HG03520 (cell line): Measurements from ENCODE around the gene SBNO2.
A peak's percentile ranks its signal among the peaks of the same experiment; 100 is the strongest.
"Not testable (repeated sequence)": the region's sequence is repeated elsewhere in the genome, so short reads cannot be mapped to it uniquely, and the experiment has no call there.

Experiments used
- ATAC-seq: cut with Tn5 transposase; IDR thresholded peaks from one replicate; pipeline ENCODE4 v1.9.1; 2021; ENCODE audit warnings: mild to moderate bottlenecking, moderate library complexity; ENCODE audit not compliant: unreplicated experiment

Gene SBNO2

DNA sequence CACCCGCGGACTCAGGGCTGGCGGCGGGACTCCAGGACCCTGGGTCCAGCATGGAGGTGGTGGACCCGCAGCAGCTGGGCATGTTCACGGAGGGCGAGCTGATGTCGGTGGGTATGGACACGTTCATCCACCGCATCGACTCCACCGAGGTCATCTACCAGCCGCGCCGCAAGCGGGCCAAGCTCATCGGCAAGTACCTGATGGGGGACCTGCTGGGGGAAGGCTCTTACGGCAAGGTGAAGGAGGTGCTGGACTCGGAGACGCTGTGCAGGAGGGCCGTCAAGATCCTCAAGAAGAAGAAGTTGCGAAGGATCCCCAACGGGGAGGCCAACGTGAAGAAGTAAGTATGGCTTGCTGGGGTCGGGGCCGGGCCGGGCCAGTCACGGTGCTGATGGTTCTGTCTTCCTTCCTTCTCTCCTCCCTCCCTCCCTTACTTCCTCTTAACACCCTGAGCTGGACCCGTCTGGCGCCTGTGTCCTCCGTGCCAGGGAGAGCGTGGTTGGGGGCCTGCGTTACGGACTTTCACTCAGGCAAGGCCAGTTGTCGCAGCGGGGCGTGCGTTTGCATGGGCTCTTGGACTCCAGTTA lies 32.9 kb upstream of the SBNO2 start:
- ATAC-seq: no peak

DNA sequence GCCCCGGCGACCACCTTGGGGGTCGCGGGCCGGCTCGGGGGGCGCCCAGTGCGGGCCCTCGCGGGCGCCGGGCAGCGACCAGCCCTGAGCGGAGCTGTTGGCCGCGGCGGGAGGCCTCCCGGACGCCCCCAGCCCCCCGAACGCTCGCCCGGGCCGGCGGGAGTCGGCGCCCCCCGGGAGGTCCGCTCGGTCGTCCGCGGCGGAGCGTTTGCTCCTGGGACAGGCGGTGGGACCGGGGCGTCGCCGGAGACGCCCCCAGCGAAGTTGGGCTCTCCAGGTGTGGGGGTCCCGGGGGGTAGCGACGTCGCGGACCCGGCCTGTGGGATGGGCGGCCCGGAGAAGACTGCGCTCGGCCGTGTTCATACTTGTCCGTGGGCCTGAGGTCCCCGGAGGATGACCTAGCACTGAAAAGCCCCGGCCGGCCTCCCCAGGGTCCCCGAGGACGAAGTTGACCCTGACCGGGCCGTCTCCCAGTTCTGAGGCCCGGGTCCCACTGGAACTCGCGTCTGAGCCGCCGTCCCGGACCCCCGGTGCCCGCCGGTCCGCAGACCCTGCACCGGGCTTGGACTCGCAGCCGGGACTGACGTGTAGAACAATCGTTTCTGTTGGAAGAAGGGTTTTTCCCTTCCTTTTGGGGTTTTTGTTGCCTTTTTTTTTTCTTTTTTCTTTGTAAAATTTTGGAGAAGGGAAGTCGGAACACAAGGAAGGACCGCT lies 32.2 kb upstream of the SBNO2 start:
- no peak for ATAC-seq

DNA sequence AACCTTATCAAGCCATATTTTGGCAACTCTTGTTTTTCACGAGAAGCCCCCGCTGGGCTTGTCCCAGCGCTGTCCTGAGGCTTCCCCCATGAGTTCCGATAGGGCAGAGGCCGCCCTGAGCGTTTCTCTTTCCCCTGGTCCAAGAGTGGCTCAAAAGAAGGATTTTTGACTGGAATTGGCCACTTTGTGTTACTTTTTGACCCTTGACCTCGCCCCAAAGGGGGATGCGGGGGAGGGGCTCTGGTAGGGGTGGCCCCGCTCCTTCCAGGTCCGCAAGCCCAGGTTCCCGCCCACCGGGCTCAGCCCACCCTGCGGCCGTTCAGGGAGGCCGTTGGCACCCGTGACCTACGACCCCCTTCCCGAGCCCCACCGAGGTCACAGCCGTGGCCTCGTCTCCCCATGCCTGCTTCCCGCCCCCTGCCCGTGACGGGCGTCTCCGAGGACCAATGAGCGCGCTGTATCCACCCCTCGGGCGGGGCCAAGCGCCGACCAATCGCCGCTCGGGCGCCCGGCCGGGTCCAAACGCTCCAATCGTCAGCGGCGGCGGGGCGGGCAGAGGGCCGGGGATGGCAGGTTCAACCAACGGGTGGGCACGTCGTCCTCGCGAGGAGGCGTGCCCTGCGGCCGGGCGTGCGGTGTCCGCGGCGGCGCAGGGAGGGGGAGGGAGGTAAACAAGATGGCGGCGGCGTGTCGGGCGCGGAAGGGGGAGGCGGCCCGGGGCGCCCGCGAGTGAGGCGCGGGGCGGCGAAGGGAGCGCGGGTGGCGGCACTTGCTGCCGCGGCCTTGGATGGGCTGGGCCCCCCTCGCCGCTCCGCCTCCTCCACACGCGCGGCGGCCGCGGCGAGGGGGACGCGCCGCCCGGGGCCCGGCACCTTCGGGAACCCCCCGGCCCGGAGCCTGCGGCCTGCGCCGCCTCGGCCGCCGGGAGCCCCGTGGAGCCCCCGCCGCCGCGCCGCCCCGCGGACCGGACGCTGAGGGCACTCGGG lies 31.3 kb upstream of the SBNO2 start, which contains the start of gene STK11:
Gene STK11, plus strand, starts transcription at position 665 of the 986 bp plus-strand sequence. CDS start 1,136 bp downstream, outside the sequence.
- peak; percentile 82 for ATAC-seq

DNA sequence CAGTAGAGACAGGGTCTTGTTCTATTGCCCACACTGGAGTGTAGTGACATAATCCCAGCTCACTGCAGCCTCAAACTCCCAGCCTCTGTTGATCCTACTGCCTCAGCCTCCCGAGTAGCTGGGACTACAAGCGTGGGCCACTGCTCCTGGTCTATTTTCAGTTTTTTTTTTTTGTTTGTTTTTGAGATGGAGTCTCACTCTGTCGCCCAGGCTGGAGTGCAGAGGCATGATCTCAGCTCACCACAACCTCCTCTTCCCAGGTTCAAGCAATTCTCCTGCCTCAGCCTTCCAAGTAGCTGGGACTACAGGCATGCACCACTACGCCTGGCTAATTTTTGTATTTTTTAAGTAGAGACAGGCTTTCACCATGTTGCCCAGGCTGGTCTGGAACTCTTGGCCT lies 26.5 kb upstream of the SBNO2 start:
- not testable (repeated sequence) for ATAC-seq

DNA sequence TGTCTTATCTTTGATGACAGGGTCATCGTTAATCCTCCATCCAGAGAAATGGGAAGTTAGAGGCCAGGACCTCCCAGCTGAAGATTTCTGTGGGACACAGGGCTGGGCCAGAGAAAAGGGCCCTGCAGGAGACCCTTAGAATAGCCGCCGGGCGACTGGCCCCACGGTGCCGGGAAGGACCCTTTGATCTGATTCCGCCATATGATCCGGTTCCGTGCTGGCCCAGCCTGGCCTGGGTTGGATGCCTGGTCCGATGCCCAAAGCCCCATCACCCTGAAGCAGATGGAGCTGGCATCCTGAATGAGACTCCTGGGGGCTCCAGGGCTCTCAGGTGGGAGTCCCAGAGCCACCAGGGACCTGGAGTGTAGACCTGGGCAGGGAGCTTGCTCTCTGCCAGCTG lies 25.5 kb upstream of the SBNO2 start:
- no peak for ATAC-seq

DNA sequence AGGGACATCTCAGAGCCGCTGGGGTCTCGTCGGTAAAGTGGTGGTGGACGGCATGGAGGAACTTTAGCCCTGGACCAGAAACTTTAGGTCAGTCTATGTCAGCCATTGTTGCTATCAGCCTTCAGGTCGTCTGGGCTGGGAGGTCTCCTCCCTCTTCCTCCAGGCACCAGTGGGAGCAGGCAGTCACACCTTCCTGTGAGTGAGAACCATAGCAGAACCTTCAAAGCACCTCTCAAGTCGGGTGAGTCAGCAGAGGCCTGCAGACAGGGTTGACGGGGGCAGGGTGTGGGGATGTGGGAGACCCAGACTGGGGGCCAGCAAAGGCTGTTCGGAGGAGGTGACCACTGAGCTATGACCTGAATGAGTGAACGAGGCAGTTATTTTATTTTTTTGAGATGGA lies 15.4 kb upstream of the SBNO2 start:
- ATAC-seq: no peak

DNA sequence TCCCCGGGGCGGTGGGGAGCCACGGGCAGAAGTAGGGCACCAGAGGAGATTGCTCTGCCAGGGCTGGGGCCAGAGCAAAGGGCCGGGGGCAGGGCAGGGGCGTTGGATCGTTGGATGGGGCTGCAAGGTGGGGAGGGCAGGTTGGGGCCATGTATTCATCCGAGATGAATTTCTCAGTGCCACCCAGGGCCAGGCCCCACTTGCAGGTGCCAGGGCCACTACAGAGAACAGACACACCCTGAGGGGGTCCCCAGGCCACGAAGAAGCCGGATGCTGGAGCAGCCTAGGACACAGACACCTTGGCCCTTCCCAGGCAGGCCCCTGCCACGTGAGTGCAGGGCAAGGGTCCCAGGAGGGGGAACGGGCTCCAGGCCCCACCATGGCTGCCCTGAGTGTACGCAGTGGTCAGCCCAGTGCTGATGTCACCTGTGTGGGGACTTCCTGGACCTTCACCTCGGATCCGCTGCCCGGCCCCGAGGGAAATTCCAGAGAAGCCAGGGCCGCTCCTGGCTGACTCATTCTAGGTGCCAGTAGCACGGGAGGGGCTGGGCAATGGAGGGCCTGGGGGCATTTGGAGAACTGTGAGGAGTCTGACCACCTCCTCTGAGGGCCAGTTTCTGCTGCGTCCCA lies 9.6 kb upstream of the SBNO2 start:
- no peak for ATAC-seq

DNA sequence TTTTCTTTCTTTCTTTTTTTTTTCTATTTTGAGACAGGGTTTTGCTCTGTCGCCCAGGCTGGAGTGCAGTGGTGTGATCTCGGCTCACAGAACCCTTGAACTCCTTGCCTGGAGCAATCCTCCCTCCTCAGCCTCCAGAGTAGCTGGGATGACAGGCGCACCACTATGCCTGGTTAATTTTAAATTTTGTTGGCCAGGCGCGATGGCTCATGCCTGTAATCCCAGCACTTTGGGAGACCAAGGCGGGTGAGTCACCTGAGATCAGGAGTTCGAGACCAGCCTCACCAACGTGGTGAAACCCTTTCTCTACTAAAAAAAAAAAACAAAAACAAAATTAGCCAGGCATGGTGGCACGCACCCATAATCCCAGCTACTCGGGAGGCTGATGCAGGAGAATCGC lies 8.7 kb upstream of the SBNO2 start:
- no peak for ATAC-seq

DNA sequence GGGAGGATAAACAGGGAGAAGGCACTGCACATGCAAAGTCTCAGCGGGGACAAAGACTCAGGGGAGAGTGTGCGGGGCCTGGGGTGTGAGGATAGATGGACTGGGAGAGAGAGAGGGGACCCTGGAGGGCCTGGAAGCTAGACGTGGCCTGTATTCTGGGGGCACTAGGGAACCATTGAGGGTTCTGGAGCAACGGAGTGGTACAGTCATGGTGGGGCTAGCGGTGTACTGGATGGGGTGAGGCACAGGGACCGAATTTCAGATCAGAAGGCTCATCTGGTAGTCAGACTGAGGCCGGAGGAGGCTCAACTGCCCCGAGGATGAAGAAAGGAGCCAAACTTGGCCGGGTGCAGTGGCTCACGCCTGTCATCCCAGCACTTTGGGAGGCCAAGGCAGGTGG lies 8.0 kb upstream of the SBNO2 start:
- ATAC-seq: no peak

DNA sequence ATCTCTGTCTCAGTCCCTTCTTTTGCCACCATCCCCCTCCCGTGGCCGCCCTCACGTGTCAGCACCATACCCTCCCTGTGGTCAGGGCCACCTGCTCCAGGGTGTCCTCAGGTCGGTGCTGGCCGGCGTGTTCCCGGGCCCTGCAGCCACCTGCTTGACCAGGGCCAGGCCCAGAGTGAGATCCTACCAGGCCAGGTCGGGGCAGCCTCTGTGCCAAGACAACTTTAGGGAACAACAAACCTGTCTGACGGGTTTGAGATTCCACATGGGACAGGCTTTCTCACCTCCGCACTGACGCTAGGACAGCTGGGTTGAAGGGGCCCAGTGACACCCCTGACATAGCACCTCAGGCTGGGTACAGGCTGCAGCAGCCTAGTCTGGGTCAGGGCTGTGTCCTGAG lies 7.5 kb upstream of the SBNO2 start:
- ATAC-seq: no peak

DNA sequence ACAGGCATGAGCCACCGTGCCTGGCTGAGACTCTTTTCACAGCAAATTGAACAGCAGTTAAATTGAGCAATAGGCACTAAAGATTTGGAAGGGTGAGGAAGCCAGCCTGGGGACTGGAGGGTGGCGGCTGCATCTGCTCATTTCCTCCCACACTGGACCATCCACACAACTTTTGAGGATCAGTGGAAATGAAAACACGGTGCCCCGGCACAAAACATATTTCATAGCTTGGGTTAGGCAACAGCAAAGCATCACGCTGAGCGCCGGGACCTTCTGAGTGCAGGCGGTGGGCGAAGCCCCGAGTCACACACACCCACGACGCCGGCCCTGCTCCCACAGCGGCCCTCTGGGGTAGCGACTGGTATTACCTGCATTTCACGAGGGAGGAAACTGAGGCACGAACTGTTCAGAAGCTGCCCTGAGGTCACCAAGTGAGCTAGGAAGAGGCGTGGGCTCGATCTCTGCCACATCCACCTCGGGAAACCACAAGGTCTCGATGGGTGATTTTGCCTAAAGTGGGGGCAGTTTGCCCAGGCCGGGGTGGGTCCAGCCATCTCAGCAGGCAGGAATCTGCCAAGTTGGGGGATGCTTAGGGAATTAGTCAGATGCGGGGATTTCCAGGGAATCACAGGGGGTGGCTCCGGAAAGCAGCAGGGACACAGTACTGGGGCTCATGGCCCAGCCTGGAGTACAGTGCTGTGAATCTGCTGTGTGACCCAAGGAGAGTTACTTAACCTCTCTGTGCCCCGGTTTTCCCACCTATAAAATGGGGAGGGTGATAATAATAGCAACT lies 3.5 kb upstream of the SBNO2 start:
- ATAC-seq: no peak

DNA sequence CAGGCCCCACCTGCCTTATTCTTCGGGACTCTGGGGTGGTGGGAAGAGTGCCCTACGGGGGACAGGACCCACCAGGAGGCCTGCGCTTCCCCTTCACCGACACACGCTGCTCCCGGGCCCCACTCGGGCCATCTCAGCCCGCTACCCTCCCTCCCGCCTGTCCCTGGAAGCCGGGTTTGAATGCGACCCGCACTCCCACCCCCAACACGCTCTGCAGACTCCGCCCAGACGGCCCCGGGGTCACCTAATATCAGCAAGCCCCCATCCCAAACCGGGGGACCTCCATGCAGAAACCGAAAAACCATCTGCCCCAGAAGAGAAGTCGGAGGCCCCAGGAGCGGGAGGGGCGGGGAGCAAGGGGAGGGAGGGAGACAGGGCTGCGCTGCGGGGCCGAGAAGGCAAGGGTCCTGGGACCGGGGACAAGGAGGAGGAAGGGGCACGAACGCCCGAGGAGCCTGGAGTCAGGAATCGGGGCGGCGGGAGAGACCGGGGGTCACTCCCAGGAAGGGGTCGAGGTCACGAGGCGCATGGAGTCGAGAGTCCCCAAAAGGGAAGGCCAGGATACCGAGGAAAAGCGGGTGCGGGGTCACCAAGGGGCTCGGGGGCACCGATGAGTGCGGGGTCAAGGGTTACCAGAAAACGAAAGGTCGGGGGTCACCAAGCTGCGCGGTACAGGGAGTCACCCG lies 766 bp downstream of the SBNO2 start:
- no peak for ATAC-seq

DNA sequence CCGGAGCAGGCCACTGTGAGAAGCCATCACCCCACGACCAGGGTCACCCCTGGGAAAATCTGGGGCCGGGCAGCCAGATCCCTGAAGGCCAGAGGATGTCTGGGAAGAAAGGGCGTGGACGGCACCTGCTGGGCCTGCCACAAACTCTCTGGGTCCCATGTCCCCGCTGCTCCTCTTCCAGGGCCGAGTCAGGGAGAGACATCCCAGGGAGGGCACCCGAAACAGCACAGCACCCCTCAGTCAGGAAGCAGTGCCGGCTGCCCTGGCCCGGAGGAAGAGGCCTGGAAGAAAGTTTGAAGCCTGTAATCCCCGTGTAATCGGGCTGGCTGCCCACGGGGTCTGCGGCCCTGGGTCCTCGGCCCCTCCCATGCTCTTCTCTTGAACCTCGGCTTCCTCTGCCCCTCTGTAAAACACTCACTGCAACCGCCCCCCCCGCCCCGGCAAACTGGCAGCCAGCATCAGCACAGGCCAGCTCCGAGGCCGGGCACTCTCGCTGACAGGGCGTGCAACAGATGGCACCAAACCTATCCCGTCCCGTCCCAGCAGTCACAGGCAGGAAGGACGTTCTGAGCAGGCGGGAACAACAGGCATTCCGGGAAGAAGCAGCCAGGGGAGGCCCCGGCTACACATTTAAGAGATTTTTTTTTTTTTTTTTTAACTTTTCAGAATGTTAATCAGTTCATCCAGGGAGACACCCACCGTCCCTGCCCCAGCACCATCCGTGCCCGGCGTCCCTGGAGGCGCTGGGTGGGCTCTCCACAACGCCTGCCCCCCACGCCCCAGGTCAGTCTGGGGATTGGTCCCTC lies 1.5 kb downstream of the SBNO2 start:
- no peak for ATAC-seq

DNA sequence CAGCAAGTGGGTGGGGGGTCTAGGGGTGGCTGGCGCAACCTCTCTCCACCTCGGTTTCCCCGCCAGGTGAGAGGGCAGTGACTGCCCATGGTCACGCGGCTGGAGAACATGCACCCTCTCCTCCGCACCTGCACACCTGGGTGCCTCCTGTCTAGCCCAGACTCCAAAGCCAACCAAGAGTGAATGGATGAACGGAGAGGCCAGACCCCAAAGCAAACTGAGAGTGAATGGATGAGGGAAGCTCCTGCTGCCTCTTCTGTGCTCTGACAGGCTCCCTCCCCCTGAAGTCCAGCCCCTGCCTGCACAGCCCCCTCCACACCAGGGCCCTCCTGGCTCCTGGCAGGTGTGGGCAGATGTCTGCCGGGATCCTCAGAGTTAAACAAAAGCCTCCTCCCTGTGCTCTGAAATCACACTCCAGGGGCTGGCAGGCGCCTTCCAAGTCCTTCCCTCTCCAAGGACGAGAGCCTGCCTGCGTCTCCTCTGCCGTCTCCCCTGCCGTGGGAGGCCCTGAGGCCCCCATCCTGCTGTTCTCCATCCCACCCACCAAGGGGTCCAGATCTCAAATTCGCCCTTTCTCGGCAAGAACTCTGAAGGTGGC lies 2.2 kb downstream of the SBNO2 start:
- ATAC-seq: no peak

DNA sequence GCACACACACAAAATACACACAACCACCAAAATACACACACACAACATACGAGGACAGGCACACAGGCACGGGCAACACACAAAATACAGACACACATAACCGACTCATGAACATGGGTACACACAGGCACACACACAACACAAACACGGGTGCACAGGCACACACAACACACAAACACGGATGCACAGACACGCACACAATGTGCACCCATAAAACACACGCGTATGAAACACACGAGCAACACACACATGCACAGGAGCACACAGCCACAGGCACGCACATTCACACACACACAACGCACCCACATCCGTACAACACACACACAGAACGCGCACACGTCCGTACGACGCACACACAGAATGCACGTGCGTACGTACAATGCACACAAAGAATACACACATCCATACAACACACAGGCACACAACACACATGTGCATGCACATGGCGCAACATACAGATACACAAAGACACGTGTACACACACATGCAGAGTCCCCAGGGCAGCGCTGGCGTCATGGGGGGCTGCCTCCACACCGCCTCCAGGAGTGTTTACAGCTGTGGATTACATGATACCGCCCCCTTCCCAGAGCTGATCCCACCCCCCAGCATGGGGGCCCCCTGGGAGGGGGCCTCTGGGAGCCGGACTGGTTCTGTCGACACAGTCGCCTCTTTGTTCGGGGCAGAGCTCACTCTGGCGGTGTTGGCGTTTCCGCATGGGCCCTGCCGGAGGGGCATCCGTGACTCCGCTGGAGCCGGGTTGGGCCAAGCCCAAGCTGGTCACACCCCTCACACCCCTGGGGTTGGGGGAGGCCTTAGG lies 2.9 kb downstream of the SBNO2 start:
- no peak for ATAC-seq

DNA sequence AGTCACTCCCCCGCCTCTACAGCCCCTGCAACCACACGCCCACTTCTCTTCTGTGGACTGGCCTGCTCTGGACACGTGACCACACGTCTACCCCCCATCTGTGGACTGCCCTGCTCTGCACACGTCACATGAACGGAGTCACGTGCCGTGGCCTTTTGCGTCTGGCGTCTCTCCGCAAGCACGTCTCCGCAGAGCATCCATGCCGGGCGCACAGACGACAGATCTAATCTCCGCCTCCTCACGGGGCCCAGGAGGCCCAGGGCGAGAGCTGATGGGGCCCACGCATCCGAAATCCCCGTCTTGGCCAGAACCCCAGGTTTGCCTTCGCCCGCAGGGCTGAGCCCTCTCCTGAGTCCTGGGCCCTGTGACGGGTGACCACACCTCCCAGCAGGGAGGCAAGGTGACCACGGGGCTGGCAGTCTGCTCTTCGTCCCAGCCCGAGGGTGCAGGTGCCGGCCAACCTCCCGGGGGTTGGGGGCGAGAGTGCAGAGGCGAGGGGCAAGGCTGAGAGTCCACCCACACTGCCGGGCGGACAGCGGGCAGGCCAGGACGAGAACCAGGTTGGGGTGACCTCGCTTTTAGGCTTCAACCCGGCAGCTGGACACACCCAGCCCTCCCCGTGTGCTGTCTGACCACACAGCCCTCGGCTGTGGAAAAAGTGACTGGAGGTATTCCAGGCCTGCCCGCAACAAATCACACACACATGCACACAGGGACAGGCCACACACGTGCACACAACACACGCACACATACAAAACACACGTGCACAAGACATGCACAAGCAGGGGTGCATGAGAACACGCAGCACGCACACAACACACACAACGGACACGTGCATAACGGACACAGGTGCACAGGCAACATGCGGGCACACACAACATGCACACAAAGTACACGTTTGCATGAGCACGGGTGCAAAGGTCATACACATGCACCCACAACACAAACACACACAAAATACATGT lies 3.9 kb downstream of the SBNO2 start:
- ATAC-seq: no peak

DNA sequence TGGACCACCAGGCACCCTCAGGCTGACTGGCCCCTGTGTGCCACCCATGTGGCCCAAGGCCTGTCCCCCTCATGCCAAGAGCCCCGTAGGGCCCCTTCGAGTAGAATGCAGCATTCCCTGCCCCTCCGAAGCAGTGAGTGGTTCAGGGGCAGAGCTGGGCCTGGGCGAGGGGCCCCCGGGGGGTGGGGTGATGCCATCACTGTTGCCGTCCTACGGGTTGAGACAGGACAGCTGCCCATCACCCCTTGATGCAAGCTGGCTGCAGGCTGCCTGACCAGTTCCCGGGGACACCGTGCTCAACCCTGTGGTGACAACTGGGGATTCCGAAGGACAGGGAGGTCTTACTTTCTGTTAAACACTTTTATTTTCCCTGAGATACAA lies 4.7 kb downstream of the SBNO2 start:
- no peak for ATAC-seq
